ENCODE results near the gene IDH3G.
A peak's percentile ranks its signal among the peaks of the same experiment; 100 is the strongest.

IDH3G gene

GRCh38 chrX:153766098-153766817, 27.9 kb downstream of the IDH3G start (continued):
- TF ChIP-seq, protein P1, sequence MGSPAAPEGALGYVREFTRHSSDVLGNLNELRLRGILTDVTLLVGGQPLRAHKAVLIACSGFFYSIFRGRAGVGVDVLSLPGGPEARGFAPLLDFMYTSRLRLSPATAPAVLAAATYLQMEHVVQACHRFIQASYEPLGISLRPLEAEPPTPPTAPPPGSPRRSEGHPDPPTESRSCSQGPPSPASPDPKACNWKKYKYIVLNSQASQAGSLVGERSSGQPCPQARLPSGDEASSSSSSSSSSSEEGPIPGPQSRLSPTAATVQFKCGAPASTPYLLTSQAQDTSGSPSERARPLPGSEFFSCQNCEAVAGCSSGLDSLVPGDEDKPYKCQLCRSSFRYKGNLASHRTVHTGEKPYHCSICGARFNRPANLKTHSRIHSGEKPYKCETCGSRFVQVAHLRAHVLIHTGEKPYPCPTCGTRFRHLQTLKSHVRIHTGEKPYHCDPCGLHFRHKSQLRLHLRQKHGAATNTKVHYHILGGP (tag by site-specific recombination; IDR thresholded peaks at IDR 0.05) = no peak; the same call in 1 of the 2 replicates
- TF ChIP-seq HOXC10 (CRISPR knock-in tag; IDR thresholded peaks at IDR 0.05) (no peak), ZNF391 (tag by site-specific recombination; IDR thresholded peaks at IDR 0.05; ENCODE audit: borderline replicate concordance, low read depth) (no peak), ZNF138 (tag by site-specific recombination; IDR thresholded peaks at IDR 0.05; ENCODE audit: borderline replicate concordance) (no peak), ZBTB1 (tag by site-specific recombination; IDR thresholded peaks at IDR 0.05) (no peak), ZNF785 (tag by site-specific recombination; IDR thresholded peaks at IDR 0.05) (no peak), ZBTB8A (tag by site-specific recombination; IDR thresholded peaks at IDR 0.05) (0 out of 2 replicates have a peak, but pooled peaks have one; percentile 42), ZNF292 (tag by site-specific recombination; IDR thresholded peaks at IDR 0.05; ENCODE audit: borderline replicate concordance, low read depth) (no peak), ZNF16 (tag by site-specific recombination; IDR thresholded peaks at IDR 0.05; ENCODE audit: low read depth) (no peak), REPIN1 (tag by site-specific recombination; IDR thresholded peaks at IDR 0.05; ENCODE audit: low read depth) (no peak), ZNF169 (tag by site-specific recombination; IDR thresholded peaks at IDR 0.05) (no peak), PRDM2 (tag by site-specific recombination; IDR thresholded peaks at IDR 0.05; ENCODE audit: borderline replicate concordance) (no peak), ZNF335 (tag by site-specific recombination; conservative IDR thresholded peaks at IDR 0.05) (peak; percentile 56), ZBTB20 (tag by site-specific recombination; IDR thresholded peaks at IDR 0.05) (peak; percentile 35; the same call in 1 of the 2 replicates), ZNF311 (tag by site-specific recombination; IDR thresholded peaks at IDR 0.05; ENCODE audit: borderline replicate concordance) (no peak), ZNF530 (tag by site-specific recombination; IDR thresholded peaks at IDR 0.05; ENCODE audit: low read depth) (no peak), KLF8 (tag by site-specific recombination; IDR thresholded peaks at IDR 0.05) (peak; percentile 51; the same call in 1 of the 2 replicates), ZNF544 (tag by site-specific recombination; IDR thresholded peaks at IDR 0.05) (no peak), ZNF133 (tag by site-specific recombination; IDR thresholded peaks at IDR 0.05) (no peak), INSM2 (tag by site-specific recombination; IDR thresholded peaks at IDR 0.05) (no peak), ZSCAN4 (tag by site-specific recombination; IDR thresholded peaks at IDR 0.05) (no peak; the same call in 1 of the 2 replicates), GLIS1 (tag by site-specific recombination; IDR thresholded peaks at IDR 0.05) (peak; percentile 70), ZNF433 (tag by site-specific recombination; IDR thresholded peaks at IDR 0.05; ENCODE audit: low read depth) (no peak), ZNF596 (tag by site-specific recombination; IDR thresholded peaks at IDR 0.05) (no peak)
- TF ChIP-seq, protein P2, sequence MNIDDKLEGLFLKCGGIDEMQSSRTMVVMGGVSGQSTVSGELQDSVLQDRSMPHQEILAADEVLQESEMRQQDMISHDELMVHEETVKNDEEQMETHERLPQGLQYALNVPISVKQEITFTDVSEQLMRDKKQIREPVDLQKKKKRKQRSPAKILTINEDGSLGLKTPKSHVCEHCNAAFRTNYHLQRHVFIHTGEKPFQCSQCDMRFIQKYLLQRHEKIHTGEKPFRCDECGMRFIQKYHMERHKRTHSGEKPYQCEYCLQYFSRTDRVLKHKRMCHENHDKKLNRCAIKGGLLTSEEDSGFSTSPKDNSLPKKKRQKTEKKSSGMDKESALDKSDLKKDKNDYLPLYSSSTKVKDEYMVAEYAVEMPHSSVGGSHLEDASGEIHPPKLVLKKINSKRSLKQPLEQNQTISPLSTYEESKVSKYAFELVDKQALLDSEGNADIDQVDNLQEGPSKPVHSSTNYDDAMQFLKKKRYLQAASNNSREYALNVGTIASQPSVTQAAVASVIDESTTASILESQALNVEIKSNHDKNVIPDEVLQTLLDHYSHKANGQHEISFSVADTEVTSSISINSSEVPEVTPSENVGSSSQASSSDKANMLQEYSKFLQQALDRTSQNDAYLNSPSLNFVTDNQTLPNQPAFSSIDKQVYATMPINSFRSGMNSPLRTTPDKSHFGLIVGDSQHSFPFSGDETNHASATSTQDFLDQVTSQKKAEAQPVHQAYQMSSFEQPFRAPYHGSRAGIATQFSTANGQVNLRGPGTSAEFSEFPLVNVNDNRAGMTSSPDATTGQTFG (tag by site-specific recombination; IDR thresholded peaks at IDR 0.05; ENCODE audit: borderline replicate concordance) = no peak
- TF ChIP-seq, protein P3, sequence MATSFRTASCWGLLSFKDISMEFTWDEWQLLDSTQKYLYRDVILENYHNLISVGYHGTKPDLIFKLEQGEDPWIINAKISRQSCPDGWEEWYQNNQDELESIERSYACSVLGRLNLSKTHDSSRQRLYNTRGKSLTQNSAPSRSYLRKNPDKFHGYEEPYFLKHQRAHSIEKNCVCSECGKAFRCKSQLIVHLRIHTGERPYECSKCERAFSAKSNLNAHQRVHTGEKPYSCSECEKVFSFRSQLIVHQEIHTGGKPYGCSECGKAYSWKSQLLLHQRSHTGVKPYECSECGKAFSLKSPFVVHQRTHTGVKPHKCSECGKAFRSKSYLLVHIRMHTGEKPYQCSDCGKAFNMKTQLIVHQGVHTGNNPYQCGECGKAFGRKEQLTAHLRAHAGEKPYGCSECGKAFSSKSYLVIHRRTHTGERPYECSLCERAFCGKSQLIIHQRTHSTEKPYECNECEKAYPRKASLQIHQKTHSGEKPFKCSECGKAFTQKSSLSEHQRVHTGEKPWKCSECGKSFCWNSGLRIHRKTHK (tag by site-specific recombination; IDR thresholded peaks at IDR 0.05) = no peak

Measured in HEK293 (cell line).